ENCODE data around the gene CFAP141.
A peak's percentile ranks its signal among the peaks of the same experiment; 100 is the strongest.
"Not testable (repeated sequence)": the region's sequence is repeated elsewhere in the genome, so short reads cannot be mapped to it uniquely, and the experiment has no call there.

Gene CFAP141

DNA sequence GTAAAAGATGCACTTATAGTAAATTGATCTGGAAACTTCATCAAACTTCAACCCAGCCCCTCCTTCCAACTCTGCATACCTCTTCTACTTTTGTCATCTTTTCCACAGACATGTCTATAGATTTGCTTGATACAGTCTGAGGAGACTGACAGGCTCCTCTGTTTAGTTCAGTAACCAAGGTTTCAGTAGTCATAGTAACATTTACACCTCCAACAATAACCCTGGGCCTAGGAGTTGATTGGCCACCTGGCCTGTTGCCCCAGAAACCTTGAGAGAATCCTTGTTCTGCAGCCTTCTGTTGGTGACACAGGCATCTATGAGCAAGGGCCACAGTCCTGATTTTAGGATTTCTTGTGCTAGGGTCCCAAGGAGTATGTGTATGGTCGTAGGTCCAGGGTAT is at the start of gene CFAP141:
CFAP141 (minus strand) TSS at position 138 of the 400 bp plus-strand sequence; CDS start at position 112, 26 bp downstream.
- Histone ChIP-seq H3K36me3 (ENCODE audit: control insufficient read depth in 5 of 5, insufficient read depth in 5 of 5, low read length in 5 of 5) (peaks cover 12 to 60% (median 48%) of the 10 kb centered on the region in 5 donors), H3K27ac (ENCODE audit: low read depth, low read length) (no peak within 1 kb of the TSS), H3K4me1 (ENCODE audit: control insufficient read depth in 5 of 5, insufficient read depth in 5 of 5, low read length in 5 of 5) (no peaks in the 10 kb centered on the region), H3K27me3 (ENCODE audit: control insufficient read depth in 5 of 5, insufficient read depth in 4 of 5, low read length in 5 of 5) (no peaks in the 10 kb centered on the region), H3K4me3 (ENCODE audit: low read depth in 1 of 5, low read length in 5 of 5) (no peak within 1 kb of the TSS), H3K9me3 (ENCODE audit: control insufficient read depth in 5 of 5, low read length in 5 of 5) (no peaks in the 10 kb centered on the region), H3K9ac (ENCODE audit: low read length in 5 of 5) (no peak within 1 kb of the TSS)

DNA sequence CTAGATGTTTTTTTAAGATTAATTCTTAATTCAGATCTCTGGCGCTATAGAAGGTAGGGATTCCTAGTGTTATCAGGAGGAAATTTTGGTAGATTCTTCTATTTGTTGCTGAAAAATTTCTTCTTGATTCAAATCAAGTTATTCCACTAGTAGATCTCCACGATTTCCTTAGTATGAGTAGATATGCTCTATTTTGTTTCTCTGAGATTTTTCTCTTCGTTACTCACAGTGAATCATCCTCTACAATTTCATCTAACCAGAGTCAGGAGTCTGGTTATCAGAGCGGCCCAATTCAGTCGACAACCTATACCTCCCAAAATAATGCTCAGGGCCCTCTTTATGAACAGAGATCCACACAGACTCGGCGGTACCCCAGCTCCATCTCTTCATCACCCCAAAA is 47.5 kb upstream of the CFAP141 start:
- H3K4me3 ChIP-seq (ENCODE audit: low read depth in 1 of 5, low read length in 5 of 5): no peak overlapping the region
- H3K27me3 ChIP-seq (ENCODE audit: control insufficient read depth in 5 of 5, insufficient read depth in 4 of 5, low read length in 5 of 5): no peaks in the 10 kb centered on the region
- H3K4me1 ChIP-seq (ENCODE audit: control insufficient read depth in 5 of 5, insufficient read depth in 5 of 5, low read length in 5 of 5): no peaks in the 10 kb centered on the region
- no peaks in the 10 kb centered on the region for H3K9me3 ChIP-seq (ENCODE audit: control insufficient read depth in 5 of 5, low read length in 5 of 5)
- no peak overlapping the region for H3K27ac ChIP-seq (ENCODE audit: low read depth, low read length)
- H3K9ac ChIP-seq (ENCODE audit: low read length in 5 of 5): no peak overlapping the region
- peaks cover 50 to 98% (median 93%) of the 10 kb centered on the region in 5 donors for H3K36me3 ChIP-seq (ENCODE audit: control insufficient read depth in 5 of 5, insufficient read depth in 5 of 5, low read length in 5 of 5)

- peaks cover 74 to 90% (median 85%) of the 10 kb centered on the region in 5 donors for H3K36me3 ChIP-seq (ENCODE audit: control insufficient read depth in 5 of 5, insufficient read depth in 5 of 5, low read length in 5 of 5)
- peaks cover 0 to 5% (median 3%) of the 10 kb centered on the region in 5 donors for H3K4me1 ChIP-seq (ENCODE audit: control insufficient read depth in 5 of 5, insufficient read depth in 5 of 5, low read length in 5 of 5)
- H3K4me3 ChIP-seq (ENCODE audit: low read depth in 1 of 5, low read length in 5 of 5): no peak overlapping the region
- no peak overlapping the region for H3K9ac ChIP-seq (ENCODE audit: low read length in 5 of 5)
- H3K27me3 ChIP-seq (ENCODE audit: control insufficient read depth in 5 of 5, insufficient read depth in 4 of 5, low read length in 5 of 5): no peaks in the 10 kb centered on the region
- H3K9me3 ChIP-seq (ENCODE audit: control insufficient read depth in 5 of 5, low read length in 5 of 5): no peaks in the 10 kb centered on the region
- H3K27ac ChIP-seq (ENCODE audit: low read depth, low read length): no peak overlapping the region
Measured at GRCh38 chr1:154241703-154242351, 35.7 kb upstream of the CFAP141 start.

GRCh38 chr1:154240294-154240833 is 34.2 kb upstream of the CFAP141 start:
- no peak overlapping the region for H3K4me3 ChIP-seq (ENCODE audit: low read depth in 1 of 5, low read length in 5 of 5)
- peaks cover 71 to 90% (median 86%) of the 10 kb centered on the region in 5 donors for H3K36me3 ChIP-seq (ENCODE audit: control insufficient read depth in 5 of 5, insufficient read depth in 5 of 5, low read length in 5 of 5)
- peaks cover 0 to 10% (median 3%) of the 10 kb centered on the region in 5 donors for H3K4me1 ChIP-seq (ENCODE audit: control insufficient read depth in 5 of 5, insufficient read depth in 5 of 5, low read length in 5 of 5)
- H3K27ac ChIP-seq (ENCODE audit: low read depth, low read length): no peak overlapping the region
- no peaks in the 10 kb centered on the region for H3K27me3 ChIP-seq (ENCODE audit: control insufficient read depth in 5 of 5, insufficient read depth in 4 of 5, low read length in 5 of 5)
- no peak overlapping the region for H3K9ac ChIP-seq (ENCODE audit: low read length in 5 of 5)
- no peaks in the 10 kb centered on the region for H3K9me3 ChIP-seq (ENCODE audit: control insufficient read depth in 5 of 5, low read length in 5 of 5)

- no peak overlapping the region for H3K9ac ChIP-seq (ENCODE audit: low read length in 5 of 5)
- no peak overlapping the region for H3K27ac ChIP-seq (ENCODE audit: low read depth, low read length)
- H3K4me1 ChIP-seq (ENCODE audit: control insufficient read depth in 5 of 5, insufficient read depth in 5 of 5, low read length in 5 of 5): peaks cover 0 to 10% (median 3%) of the 10 kb centered on the region in 5 donors
- no peaks in the 10 kb centered on the region for H3K9me3 ChIP-seq (ENCODE audit: control insufficient read depth in 5 of 5, low read length in 5 of 5)
- no peak overlapping the region for H3K4me3 ChIP-seq (ENCODE audit: low read depth in 1 of 5, low read length in 5 of 5)
- no peaks in the 10 kb centered on the region for H3K27me3 ChIP-seq (ENCODE audit: control insufficient read depth in 5 of 5, insufficient read depth in 4 of 5, low read length in 5 of 5)
- H3K36me3 ChIP-seq (ENCODE audit: control insufficient read depth in 5 of 5, insufficient read depth in 5 of 5, low read length in 5 of 5): peaks cover 75 to 90% (median 86%) of the 10 kb centered on the region in 5 donors
Measured at GRCh38 chr1:154239491-154239890, 33.4 kb upstream of the CFAP141 start.

DNA sequence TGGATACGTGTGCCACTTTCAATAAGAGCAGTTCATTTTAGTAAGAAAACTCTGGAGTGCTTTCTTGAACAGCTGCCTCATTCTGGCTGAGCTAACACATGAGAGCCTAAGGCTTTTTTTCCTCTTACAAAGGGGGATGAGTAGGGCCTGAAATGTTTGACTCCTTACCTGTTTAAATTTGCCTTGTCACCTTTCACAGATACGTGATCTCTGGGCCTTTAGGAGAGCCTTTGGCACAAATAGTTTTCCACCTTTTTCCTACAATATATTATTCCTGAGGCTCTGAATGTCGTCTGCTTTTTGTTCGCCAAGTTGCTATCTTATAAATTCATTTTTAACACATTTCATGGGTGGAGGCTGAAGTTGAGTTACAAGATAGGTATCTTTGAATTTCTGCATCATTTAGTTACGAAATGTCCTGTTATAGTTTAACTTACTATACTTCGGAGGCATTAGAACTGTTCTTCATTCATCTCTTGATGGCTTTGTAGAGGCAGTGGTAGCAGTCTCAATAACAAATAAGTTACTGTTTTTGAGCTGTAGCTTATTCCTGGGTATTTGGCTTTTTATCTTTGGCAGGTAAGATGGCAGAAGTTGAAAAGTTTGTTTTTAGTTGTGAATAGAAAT is 31.9 kb upstream of the CFAP141 start:
- H3K4me1 ChIP-seq (ENCODE audit: control insufficient read depth in 5 of 5, insufficient read depth in 5 of 5, low read length in 5 of 5): peaks cover 0 to 10% (median 3%) of the 10 kb centered on the region in 5 donors
- H3K27ac ChIP-seq (ENCODE audit: low read depth, low read length): peak overlapping the region; percentile 11
- H3K4me3 ChIP-seq (ENCODE audit: low read depth in 1 of 5, low read length in 5 of 5): no peak overlapping the region
- H3K9me3 ChIP-seq (ENCODE audit: control insufficient read depth in 5 of 5, low read length in 5 of 5): no peaks in the 10 kb centered on the region
- peaks cover 66 to 86% (median 79%) of the 10 kb centered on the region in 5 donors for H3K36me3 ChIP-seq (ENCODE audit: control insufficient read depth in 5 of 5, insufficient read depth in 5 of 5, low read length in 5 of 5)
- H3K27me3 ChIP-seq (ENCODE audit: control insufficient read depth in 5 of 5, insufficient read depth in 4 of 5, low read length in 5 of 5): no peaks in the 10 kb centered on the region
- H3K9ac ChIP-seq (ENCODE audit: low read length in 5 of 5): no peak overlapping the region

DNA sequence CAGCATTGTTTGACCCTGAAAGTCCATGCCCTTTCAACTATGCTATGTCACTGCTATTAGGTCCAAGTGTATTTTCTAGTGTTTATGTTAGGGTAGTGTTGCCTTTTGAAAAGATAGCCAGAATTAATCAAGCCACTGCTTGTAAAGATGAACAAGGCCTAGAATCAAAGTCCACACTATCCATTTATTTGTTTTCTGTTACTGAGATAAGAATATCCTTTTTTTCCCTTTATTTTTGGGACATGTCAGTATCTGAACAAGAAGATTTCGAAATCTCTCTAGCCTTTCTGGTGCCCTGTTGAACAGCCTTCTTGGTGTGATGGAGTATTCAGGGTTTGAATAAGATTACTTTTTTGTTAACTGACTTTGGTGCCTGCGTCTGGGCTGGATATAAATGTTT is 31.3 kb upstream of the CFAP141 start:
- Histone ChIP-seq H3K36me3 (ENCODE audit: control insufficient read depth in 5 of 5, insufficient read depth in 5 of 5, low read length in 5 of 5) (peaks cover 60 to 86% (median 82%) of the 10 kb centered on the region in 5 donors), H3K27ac (ENCODE audit: low read depth, low read length) (peak overlapping the region; percentile 11), H3K9ac (ENCODE audit: low read length in 5 of 5) (peak overlapping the region in 1 of 5 donors; percentile 21), H3K4me3 (ENCODE audit: low read depth in 1 of 5, low read length in 5 of 5) (no peak overlapping the region), H3K4me1 (ENCODE audit: control insufficient read depth in 5 of 5, insufficient read depth in 5 of 5, low read length in 5 of 5) (peaks cover 0 to 10% (median 3%) of the 10 kb centered on the region in 5 donors), H3K27me3 (ENCODE audit: control insufficient read depth in 5 of 5, insufficient read depth in 4 of 5, low read length in 5 of 5) (no peaks in the 10 kb centered on the region), H3K9me3 (ENCODE audit: control insufficient read depth in 5 of 5, low read length in 5 of 5) (no peaks in the 10 kb centered on the region)

DNA sequence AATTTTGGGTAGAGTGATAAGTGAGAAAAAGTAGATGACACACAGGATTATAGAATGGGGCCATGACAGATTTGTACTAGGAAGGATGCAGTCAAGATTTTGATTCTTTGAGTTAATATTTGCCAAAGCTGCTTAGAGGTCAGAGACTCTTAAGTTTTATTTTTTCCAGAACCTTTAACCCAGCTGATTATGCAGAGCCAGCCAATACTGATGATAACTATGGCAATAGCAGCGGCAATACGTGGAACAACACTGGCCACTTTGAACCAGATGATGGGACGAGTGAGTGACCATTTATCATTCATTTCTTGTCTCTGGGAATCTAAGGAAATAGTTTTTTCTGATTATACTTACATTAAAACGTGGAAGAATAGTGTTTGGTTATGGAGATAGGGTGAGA is 30.7 kb upstream of the CFAP141 start:
- Histone ChIP-seq H3K9ac (ENCODE audit: low read length in 5 of 5) (peak overlapping the region in 1 of 5 donors; percentile 21), H3K9me3 (ENCODE audit: control insufficient read depth in 5 of 5, low read length in 5 of 5) (no peaks in the 10 kb centered on the region), H3K4me3 (ENCODE audit: low read depth in 1 of 5, low read length in 5 of 5) (no peak overlapping the region), H3K4me1 (ENCODE audit: control insufficient read depth in 5 of 5, insufficient read depth in 5 of 5, low read length in 5 of 5) (peaks cover 0 to 10% (median 3%) of the 10 kb centered on the region in 5 donors), H3K27ac (ENCODE audit: low read depth, low read length) (no peak overlapping the region), H3K27me3 (ENCODE audit: control insufficient read depth in 5 of 5, insufficient read depth in 4 of 5, low read length in 5 of 5) (no peaks in the 10 kb centered on the region), H3K36me3 (ENCODE audit: control insufficient read depth in 5 of 5, insufficient read depth in 5 of 5, low read length in 5 of 5) (peaks cover 54 to 84% (median 81%) of the 10 kb centered on the region in 5 donors)

- not testable (repeated sequence) for H3K4me3 ChIP-seq (ENCODE audit: low read depth in 1 of 5, low read length in 5 of 5); H3K27ac ChIP-seq (ENCODE audit: low read depth, low read length); H3K9ac ChIP-seq (ENCODE audit: low read length in 5 of 5); H3K9me3 ChIP-seq (ENCODE audit: control insufficient read depth in 5 of 5, low read length in 5 of 5); H3K4me1 ChIP-seq (ENCODE audit: control insufficient read depth in 5 of 5, insufficient read depth in 5 of 5, low read length in 5 of 5); H3K27me3 ChIP-seq (ENCODE audit: control insufficient read depth in 5 of 5, insufficient read depth in 4 of 5, low read length in 5 of 5)
- peaks cover 46 to 94% (median 87%) of the 10 kb centered on the region in 5 donors for H3K36me3 ChIP-seq (ENCODE audit: control insufficient read depth in 5 of 5, insufficient read depth in 5 of 5, low read length in 5 of 5)
Measured at GRCh38 chr1:154233127-154233526, 27.0 kb upstream of the CFAP141 start.

GRCh38 chr1:154231112-154231511 is 25.0 kb upstream of the CFAP141 start:
- not testable (repeated sequence) for H3K4me1 ChIP-seq (ENCODE audit: control insufficient read depth in 5 of 5, insufficient read depth in 5 of 5, low read length in 5 of 5); H3K9me3 ChIP-seq (ENCODE audit: control insufficient read depth in 5 of 5, low read length in 5 of 5); H3K27me3 ChIP-seq (ENCODE audit: control insufficient read depth in 5 of 5, insufficient read depth in 4 of 5, low read length in 5 of 5); H3K27ac ChIP-seq (ENCODE audit: low read depth, low read length); H3K4me3 ChIP-seq (ENCODE audit: low read depth in 1 of 5, low read length in 5 of 5); H3K9ac ChIP-seq (ENCODE audit: low read length in 5 of 5)
- peaks cover 32 to 93% (median 82%) of the 10 kb centered on the region in 5 donors for H3K36me3 ChIP-seq (ENCODE audit: control insufficient read depth in 5 of 5, insufficient read depth in 5 of 5, low read length in 5 of 5)
